ENCODE results near the gene SYNE3. TPM values are rescaled to one million over a fixed set of nuclear protein-coding genes. Genes with fewer than 3 reads are reported as not detected.

The SYNE3 gene
- total and polyA plus RNA-seq, 2 donors (not counting 1 experiment from before 2014, with no cell fraction given) = 17.8 to 76.1 TPM

DNA sequence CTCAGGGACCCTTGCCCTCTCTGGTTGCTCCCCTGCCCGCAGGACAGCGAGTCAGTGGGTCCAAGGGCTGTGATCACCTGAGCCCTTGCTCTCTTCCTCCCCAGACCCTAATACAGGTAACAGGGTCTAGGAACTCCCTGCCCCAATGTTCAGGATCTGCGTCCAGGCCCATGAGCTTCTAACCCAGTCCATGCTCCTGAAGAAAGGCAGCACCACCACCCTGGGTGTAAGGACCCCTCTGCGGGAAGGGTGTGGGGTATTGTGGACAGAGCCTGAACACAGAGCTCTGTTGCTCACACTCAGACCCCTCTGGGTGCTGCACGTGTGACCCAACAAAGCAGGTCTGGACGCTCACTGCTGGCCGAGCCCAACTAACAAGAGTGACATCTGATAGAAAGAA lies 36.7 kb upstream of the SYNE3 start:
- WGBS (ENCODE audit: insufficient coverage) = 100% methylated on average over 2 of the region's 7 CpGs
- TF ChIP-seq EZH2 (IDR thresholded peaks at IDR 0.05; ENCODE audit: borderline replicate concordance, insufficient read depth, low read depth, low read length, poor library complexity, severe bottlenecking) = no peak
- TF ChIP-seq, protein P1, sequence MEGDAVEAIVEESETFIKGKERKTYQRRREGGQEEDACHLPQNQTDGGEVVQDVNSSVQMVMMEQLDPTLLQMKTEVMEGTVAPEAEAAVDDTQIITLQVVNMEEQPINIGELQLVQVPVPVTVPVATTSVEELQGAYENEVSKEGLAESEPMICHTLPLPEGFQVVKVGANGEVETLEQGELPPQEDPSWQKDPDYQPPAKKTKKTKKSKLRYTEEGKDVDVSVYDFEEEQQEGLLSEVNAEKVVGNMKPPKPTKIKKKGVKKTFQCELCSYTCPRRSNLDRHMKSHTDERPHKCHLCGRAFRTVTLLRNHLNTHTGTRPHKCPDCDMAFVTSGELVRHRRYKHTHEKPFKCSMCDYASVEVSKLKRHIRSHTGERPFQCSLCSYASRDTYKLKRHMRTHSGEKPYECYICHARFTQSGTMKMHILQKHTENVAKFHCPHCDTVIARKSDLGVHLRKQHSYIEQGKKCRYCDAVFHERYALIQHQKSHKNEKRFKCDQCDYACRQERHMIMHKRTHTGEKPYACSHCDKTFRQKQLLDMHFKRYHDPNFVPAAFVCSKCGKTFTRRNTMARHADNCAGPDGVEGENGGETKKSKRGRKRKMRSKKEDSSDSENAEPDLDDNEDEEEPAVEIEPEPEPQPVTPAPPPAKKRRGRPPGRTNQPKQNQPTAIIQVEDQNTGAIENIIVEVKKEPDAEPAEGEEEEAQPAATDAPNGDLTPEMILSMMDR (IDR thresholded peaks at IDR 0.05) = no peak
- Histone ChIP-seq H3K9ac (ENCODE audit: low read length) (no peak overlapping the region), H3K4me3 (ENCODE audit: control extremely low read depth in 1 of 5, extremely low read depth in 1 of 5, insufficient read depth in 1 of 5, low read depth in 2 of 5, low read length in 4 of 5) (no peak overlapping the region), H3K27me3 (replicated peaks in 1 of 4; ENCODE audit: control extremely low read depth in 1 of 4, control insufficient read depth in 3 of 4, insufficient read depth in 4 of 4, low read length in 3 of 4) (no peaks in the 10 kb centered on the region), H3K4me2 (replicated peaks; ENCODE audit: low read depth, low read length, poor library complexity, severe bottlenecking) (no peak overlapping the region), H3K36me3 (replicated peaks in 1 of 2; ENCODE audit: control extremely low read depth in 1 of 2, control insufficient read depth in 1 of 2, extremely low read depth in 1 of 2, insufficient read depth in 2 of 2, low read length in 1 of 2) (no peaks in the 10 kb centered on the region), H3K9me3 (ENCODE audit: control extremely low read depth in 1 of 3, control insufficient read depth in 2 of 3, insufficient read depth in 1 of 3, low read length in 2 of 3) (no peaks in the 10 kb centered on the region), H3K4me1 (ENCODE audit: control insufficient read depth in 2 of 2, insufficient read depth in 2 of 2, low read length in 2 of 2) (no peaks in the 10 kb centered on the region), H3K79me2 (ENCODE audit: control insufficient read depth, insufficient read depth, low read length) (no peaks in the 10 kb centered on the region), H3K27ac (ENCODE audit: low read length in 2 of 2) (no peak overlapping the region), H4K20me1 (ENCODE audit: control insufficient read depth, insufficient read depth, low read length, poor library complexity, severe bottlenecking) (no peaks in the 10 kb centered on the region), H2AFZ (ENCODE audit: insufficient read depth, low read depth, low read length, poor library complexity, severe bottlenecking) (no peak overlapping the region)
- ChIA-PET POLR2A (no interaction called here), CTCF (no interaction called here)
- ATAC-seq (ENCODE audit: low read depth) = no peak
- no peak overlapping the region for H3K27ac Mint-ChIP-seq
- intact Hi-C loops (cut with micrococcal nuclease) = no loop called here
- no peak overlapping the region for H3K4me3 Mint-ChIP-seq
- no peak for DNase-seq
- no peaks in the 10 kb centered on the region for H3K9me3 Mint-ChIP-seq (ENCODE audit: insufficient read depth)
- H3K4me1 Mint-ChIP-seq = no peaks in the 10 kb centered on the region
- H3K27me3 Mint-ChIP-seq = no peaks in the 10 kb centered on the region

- no peak overlapping the region for H3K9ac ChIP-seq (ENCODE audit: low read length)
- no peak overlapping the region for H2AFZ ChIP-seq (ENCODE audit: insufficient read depth, low read depth, low read length, poor library complexity, severe bottlenecking)
- H3K4me2 ChIP-seq (replicated peaks; ENCODE audit: low read depth, low read length, poor library complexity, severe bottlenecking) = no peak overlapping the region
- no peaks in the 10 kb centered on the region for H3K27me3 ChIP-seq (replicated peaks in 1 of 4; ENCODE audit: control extremely low read depth in 1 of 4, control insufficient read depth in 3 of 4, insufficient read depth in 4 of 4, low read length in 3 of 4)
- H3K27ac ChIP-seq (ENCODE audit: low read length in 2 of 2) = no peak overlapping the region
- no peaks in the 10 kb centered on the region for H3K4me1 ChIP-seq (ENCODE audit: control insufficient read depth in 2 of 2, insufficient read depth in 2 of 2, low read length in 2 of 2)
- no peaks in the 10 kb centered on the region for H3K79me2 ChIP-seq (ENCODE audit: control insufficient read depth, insufficient read depth, low read length)
- H3K4me3 Mint-ChIP-seq = no peak overlapping the region
- intact Hi-C loops (cut with micrococcal nuclease) = no loop called here
- whole genome bisulfite sequencing (ENCODE audit: insufficient coverage) = 100% methylated on average over 1 of the region's 1 CpG
- no peak for ATAC-seq (ENCODE audit: low read depth)
- no peak overlapping the region for H3K4me3 ChIP-seq (ENCODE audit: control extremely low read depth in 1 of 5, extremely low read depth in 1 of 5, insufficient read depth in 1 of 5, low read depth in 2 of 5, low read length in 4 of 5)
- ChIA-PET CTCF (no interaction called here), POLR2A (no interaction called here)
- TF ChIP-seq EZH2 (IDR thresholded peaks at IDR 0.05; ENCODE audit: borderline replicate concordance, insufficient read depth, low read depth, low read length, poor library complexity, severe bottlenecking) = no peak
- TF ChIP-seq, protein P1 (IDR thresholded peaks at IDR 0.05) = no peak
- no peak for DNase-seq
- no peaks in the 10 kb centered on the region for H3K9me3 ChIP-seq (ENCODE audit: control extremely low read depth in 1 of 3, control insufficient read depth in 2 of 3, insufficient read depth in 1 of 3, low read length in 2 of 3)
- H3K9me3 Mint-ChIP-seq (ENCODE audit: insufficient read depth) = no peaks in the 10 kb centered on the region
- H3K27me3 Mint-ChIP-seq = no peaks in the 10 kb centered on the region
- H4K20me1 ChIP-seq (ENCODE audit: control insufficient read depth, insufficient read depth, low read length, poor library complexity, severe bottlenecking) = no peaks in the 10 kb centered on the region
- H3K36me3 ChIP-seq (replicated peaks in 1 of 2; ENCODE audit: control extremely low read depth in 1 of 2, control insufficient read depth in 1 of 2, extremely low read depth in 1 of 2, insufficient read depth in 2 of 2, low read length in 1 of 2) = peaks cover 0 to 4% of the 10 kb centered on the region in 2 experiments
- H3K27ac Mint-ChIP-seq = no peak overlapping the region
- H3K4me1 Mint-ChIP-seq = no peaks in the 10 kb centered on the region
Measured at GRCh38 chr14:95551435-95551834, 35.0 kb upstream of the SYNE3 start.

All from B cell (primary cell).